Activated T-cell treated with anti-CD3 and anti-CD28 coated beads for 48 hours (primary cell): Measurements from ENCODE around the gene IFT20.

Source experiments
- DNase-seq: peaks from one replicate; pipeline ENCODE4 v3.0.0-alpha.2; 2020; ENCODE audit warnings: low read depth

The IFT20 gene, protein sequence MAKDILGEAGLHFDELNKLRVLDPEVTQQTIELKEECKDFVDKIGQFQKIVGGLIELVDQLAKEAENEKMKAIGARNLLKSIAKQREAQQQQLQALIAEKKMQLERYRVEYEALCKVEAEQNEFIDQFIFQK

DNA sequence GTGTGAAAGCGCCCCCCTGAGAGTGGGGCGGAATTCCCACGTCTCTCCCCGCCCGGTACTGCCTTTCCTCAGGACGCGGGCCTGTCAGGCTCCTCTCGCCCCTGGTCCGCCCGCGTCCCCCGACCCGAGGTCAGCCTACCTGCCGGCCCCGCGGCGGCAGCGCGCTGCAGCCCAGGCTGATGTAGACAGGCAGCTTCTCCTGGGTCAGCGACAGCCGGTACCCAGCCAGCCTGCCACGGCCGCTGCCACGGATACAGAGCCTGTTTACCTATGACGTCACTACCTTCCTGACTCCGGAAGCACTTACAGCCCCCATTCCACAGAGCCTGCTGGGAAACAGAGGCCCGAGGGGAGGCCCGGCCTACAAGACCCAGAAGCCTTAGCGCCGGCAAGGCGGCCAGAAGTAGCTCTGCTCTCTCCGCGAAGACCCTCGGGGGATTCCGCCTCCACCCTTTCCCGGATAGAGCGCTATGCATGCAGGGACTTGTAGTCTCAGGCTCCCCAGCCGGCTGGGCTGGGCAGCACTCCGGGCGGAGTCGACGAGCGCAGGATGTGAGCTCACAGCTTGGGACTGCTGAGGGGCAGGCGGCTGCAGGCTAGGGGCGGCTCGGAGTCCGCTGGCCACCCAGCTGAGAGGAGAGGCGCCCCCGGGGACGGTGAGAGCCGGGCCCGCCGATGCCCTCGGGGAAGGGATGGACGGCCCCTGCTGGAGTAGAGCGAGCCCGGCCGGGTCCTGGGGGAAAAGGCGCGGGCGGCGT, at the start of gene IFT20, which contains the start of gene TNFAIP1:
Gene IFT20, minus strand, starts transcription at position 272 of the 758 bp plus-strand sequence. CDS start 3,487 bp downstream, outside the sequence.
Gene TNFAIP1, plus strand, starts transcription at position 561 of the 758 bp plus-strand sequence. CDS start 3,761 bp downstream, outside the sequence.
- peak; percentile 94 for DNase-seq

DNA sequence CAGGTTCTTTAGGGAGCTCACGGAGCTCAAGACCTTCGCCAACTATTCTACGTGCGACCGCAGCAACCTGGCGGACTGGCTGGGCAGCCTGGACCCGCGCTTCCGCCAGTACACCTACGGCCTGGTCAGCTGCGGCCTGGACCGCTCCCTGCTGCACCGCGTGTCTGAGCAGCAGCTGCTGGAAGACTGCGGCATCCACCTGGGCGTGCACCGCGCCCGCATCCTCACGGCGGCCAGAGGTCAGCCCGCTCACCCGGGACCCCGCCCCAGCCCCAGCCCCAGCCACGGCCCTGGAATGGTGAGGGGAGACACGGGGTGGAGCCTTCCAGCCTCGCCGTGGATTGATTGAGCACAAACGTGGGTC, 49.7 kb upstream of the IFT20 start:
- no peak for DNase-seq

DNA sequence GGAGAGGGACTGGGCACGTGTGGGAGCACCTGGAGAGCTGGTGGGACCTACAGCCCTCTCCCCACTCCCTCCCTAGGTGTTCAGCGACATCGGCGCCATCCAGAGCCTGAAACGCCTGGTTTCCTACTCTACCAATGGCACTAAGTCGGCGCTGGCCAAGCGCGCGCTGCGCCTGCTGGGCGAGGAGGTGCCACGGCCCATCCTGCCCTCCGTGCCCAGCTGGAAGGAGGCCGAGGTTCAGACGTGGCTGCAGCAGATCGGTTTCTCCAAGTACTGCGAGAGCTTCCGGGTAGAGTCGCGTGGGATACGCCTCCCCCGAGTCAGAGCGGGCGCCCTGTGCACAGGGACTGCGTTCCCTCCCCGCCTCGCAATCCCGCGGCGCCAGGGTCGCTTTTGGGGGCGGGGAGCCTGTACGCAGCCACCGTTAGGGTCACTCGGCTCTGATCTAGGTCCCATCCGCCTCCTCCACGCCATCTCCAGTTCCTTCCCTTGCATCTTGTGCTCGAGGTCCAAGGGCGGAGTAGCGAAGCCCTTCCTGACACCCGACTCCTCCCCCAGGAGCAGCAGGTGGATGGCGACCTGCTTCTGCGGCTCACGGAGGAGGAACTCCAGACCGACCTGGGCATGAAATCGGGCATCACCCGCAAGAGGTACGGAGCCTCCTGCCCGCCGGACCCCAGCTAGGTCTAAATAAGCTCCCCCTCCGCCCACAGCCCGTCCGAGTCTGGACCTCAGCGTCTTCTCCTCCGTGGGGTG, 49.2 kb upstream of the IFT20 start:
- DNase-seq: peak; percentile 69

DNA sequence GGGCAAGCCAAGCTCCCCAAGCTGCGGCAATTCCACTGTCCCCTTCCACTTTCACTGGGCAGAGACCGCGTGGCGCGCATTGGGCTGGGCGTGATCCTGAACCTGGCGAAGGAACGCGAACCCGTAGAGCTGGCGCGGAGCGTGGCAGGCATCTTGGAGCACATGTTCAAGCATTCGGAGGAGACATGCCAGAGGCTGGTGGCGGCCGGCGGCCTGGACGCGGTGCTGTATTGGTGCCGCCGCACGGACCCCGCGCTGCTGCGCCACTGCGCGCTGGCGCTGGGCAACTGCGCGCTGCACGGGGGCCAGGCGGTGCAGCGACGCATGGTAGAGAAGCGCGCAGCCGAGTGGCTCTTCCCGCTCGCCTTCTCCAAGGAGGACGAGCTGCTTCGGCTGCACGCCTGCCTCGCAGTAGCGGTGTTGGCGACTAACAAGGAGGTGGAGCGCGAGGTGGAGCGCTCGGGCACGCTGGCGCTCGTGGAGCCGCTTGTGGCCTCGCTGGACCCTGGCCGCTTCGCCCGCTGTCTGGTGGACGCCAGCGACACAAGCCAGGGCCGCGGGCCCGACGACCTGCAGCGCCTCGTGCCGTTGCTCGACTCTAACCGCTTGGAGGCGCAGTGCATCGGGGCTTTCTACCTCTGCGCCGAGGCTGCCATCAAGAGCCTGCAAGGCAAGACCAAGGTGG, 46.0 kb upstream of the IFT20 start:
- DNase-seq: no peak

DNA sequence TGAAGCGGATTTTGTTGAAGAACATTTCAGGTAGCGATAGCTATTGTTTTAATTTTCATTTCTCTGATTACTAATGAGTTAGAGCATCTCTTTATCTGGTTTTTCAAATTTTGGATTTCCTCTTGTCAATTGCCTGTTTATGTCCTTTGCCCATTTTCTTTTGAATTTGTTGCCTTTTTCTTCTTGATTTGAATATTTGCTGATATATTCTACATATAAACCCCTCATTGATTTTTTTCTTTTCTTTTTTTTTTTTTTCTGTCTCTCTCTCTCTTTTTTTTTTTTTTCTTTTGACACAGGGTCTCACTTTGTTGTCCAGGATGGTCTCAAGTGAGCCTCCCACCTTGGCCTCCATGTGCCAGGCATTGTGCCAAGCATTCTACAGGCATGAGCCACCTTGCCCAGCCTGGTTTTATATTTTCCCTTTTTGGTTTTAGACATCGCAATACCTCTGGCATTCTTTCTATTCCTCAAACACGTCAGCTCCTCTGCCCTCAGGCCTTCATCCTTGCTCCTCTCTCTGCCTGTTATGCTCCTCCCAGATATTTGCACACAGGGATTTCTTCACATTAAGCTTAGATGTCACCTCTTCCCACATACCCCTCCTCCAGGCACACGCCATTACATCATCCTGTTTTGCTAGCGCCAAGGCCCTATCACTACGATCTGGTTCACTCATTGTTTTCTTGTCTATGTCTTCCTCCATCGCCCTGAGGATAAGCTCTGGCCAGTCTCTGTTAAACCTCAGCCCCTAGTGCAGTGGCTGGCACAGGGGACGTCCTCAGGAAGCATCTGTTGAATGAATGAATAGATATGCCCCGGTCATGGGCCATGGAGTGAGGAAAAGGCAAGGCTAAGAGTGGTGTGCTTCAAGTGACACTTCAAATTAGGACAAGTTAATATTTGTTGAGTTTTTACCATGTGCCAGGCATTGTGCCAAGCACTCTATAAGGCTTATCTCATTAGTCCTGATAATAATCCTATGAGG, 44.8 kb upstream of the IFT20 start:
- no peak for DNase-seq

DNA sequence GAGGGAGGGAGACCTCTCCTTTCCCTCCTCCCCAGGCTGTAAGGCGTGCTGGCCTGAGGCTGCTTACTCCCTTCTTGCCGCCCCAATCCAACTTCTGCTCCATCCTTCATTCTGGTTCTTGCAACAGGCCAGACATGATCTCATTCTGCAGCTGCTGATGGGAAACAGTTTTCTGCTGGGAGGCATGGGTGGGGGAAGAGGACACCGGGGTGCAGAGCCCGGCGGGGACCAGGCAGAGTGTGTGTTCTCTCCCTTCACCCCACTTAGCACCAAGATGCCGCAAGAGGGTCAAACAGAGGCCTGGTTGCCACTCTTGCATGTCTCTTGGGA, 37.6 kb upstream of the IFT20 start:
- DNase-seq: no peak

DNA sequence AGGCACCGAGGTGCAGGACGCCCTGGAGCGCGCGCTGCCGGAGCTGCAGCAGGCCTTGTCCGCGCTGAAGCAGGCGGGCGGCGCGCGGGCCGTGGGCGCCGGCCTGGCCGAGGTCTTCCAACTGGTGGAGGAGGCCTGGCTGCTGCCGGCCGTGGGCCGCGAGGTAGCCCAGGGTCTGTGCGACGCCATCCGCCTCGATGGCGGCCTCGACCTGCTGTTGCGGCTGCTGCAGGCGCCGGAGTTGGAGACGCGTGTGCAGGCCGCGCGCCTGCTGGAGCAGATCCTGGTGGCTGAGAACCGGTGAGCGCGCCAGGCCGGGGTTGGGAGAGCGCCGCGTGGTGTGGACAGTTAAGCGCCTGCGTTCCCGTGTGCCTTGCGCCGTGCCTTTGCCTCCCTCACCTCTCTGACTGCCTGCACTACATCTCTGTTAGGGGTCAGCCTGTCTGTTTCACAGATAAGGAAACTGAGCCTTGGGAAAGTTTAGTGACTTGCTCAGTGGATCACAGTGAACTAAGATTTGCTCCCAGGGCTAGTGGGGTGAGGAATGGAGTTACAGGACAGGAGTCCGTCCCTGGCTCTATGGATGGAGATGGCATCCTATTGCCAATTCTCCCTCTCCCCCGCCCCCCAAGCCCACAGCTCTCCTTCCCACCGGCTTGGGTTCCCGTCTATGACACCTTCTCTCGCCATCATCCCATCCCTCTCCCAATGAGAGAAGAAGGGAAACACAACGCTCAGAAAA, 37.1 kb upstream of the IFT20 start:
- DNase-seq: peak; percentile 37

DNA sequence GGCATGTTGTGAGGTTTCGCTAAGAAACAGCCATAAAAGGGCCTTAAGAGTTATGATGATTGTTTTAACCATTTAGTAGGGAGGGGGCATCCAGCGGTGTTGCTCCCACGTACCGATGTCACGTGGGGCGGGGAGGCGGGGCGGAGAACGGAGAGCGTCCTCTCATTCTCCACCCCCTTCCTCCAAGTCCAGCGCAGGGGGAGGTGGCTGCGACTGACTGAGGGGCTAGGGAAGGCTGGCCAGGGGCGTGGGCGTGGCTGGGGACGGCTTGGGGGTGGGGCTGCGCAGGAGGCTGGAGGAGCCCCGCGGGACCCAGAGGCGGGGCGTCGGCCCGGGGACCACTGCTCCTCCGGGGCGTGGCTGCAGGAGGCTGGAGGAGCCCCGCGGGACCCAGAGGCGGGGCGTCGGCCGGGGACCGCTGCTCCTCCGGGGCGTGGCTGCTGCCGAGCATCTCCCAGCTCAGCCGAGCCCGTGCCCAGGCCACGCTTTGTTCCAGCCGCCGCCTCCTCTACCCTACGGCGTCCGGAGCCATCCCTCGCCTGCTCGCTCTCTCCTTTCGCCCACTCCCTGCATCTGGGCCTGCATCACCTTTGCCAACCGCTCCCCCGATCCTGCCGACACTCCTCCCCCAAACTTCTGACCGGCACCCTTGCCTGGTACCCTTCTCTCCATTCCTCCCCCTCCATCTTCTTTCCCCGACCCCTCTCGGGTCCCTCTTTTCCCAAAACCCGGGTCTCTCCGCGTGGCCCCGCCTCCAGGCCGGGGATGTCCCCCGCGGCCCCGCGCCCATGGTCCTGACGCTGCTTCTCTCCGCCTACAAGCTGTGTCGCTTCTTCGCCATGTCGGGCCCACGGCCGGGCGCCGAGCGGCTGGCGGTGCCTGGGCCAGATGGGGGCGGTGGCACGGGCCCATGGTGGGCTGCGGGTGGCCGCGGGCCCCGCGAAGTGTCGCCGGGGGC, 36.3 kb upstream of the IFT20 start, which contains the start of gene SARM1:
Gene SARM1, plus strand, starts transcription at position 450 of the 958 bp plus-strand sequence. Its CDS starts 339 bp downstream, at position 789.
- peak; percentile 86 for DNase-seq

DNA sequence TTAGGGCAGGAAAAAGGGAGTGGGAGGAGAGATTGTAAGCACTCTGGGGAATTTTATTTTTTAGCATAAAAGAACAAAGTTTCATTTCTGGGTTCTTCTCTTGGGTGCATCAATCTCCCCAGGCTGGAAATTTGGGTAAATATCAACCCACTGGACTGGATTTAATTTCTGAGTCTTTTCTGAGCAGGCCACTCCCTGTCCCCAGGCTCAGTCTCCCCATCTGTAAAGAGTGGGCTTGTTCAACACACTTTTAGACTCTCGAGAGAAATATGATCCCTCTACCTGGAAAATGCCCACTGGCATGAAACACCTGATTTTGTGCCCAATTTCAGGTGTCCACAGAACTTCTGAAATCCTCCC, 35.5 kb upstream of the IFT20 start:
- DNase-seq: no peak

DNA sequence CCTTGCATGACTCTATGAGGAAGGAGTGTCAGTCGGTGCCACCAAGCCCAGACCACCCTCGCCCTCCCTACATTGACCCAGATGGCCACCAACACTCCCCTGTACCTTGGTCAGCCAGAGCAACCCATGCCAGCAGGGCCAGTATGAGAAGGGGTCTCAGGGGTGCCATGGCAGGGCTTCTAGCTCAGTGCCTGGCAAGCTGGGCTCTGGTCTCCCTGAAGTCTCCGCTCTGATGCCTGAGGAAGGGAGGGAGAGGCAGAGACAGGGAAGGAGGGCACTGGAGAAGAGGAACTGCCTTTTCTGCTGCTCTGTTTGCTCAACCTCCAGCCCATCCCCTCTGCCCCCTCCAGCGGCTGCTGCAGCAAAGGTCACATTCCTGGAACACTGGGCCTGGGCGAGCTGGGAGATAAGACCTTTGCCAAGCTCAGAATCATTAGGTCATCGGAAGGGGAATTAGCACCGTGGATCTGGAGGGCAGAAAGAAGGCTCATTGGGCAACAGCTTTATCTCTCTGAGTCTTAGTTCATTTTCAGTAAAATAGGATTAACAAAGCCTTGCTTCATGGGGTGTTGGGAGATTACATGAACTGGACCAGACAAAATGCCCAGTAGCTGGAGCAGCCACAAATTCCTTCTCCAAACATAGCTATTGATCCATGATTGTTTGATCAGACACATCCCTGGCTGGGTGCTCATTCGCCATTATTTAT, 34.9 kb upstream of the IFT20 start, which contains the start of gene VTN:
Gene VTN, minus strand, starts transcription at position 273 of the 709 bp plus-strand sequence. Its CDS starts 104 bp downstream, at position 169.
- no peak for DNase-seq

DNA sequence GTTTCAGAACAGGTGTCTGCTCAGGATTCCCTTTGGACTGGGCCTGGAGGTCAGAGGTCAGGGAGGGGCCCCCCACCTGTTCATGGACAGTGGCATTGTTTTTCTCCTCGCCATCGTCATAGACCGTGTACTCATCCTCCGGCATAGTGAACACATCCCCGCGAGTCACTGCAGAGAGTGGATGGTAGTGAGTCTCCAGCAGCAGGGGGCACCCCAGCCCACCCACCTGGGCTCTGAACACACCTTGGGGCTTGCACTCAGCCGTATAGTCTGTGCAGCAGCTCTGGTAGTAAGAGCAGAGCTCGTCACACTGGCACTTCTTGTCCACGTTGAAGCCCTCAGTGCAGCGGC, 34.4 kb upstream of the IFT20 start:
- DNase-seq: no peak

DNA sequence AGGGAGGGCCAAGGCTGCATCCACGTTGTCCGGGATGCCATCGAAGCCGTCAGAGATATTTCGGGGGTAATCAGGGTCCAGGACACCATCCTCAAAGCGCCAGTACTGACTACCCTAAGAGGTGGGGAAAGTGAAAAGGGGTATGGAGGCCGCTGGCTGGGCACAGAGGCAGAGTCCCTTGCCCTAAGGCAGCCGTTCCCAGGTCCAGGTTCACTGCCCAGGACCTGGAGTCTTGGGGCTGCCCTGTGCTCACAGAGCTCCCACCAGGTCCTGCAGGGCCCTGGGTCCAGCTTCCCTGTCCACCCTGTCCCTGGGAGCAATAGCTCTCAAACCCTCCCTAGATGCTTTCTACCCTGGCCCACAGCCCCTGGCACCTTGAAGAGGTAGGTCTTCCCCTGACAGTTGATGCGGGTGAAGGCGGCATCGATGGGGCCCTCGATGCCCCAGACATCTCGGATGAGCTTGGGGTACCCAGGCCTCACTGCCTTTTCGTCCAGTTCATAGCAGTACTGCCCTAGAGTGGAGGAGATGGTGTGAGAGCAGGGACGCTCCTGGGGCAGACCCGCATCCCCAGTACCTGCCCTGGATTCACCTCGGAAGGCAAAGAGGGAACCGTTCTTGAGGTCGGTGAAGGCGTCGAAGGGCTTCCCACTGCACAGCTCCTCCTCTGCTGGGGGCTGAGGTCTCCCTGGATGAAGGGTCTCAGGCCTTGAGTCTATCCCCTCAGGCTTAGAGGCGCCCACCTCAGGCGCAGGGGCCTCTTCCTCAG, 33.8 kb upstream of the IFT20 start:
- DNase-seq: no peak

DNA sequence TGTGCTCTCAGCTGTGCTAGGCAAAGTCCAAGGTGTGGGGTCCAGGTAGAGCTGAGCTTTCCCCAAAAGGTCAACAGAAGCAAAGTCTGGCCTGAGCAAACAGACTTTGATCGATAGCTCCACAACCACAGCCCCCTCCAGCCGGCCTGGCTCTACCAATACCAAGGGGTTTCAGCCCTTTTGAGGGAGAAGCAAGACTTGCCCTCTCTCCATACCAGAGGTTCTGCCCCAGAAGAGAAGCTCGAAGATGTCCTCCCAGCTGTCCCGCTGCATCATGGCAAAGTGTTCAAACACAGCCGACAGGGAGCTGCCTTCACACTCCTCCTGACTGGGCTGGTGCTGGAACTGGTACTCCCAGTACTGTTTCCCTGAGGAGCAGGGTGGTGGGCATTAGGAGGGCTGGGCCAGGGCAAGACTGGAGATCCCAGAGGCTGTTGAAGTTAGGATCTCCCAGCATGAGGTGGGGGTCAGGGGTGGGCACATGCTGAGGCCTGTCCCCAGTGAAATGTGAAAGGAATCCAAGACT, 33.1 kb upstream of the IFT20 start:
- DNase-seq: no peak

DNA sequence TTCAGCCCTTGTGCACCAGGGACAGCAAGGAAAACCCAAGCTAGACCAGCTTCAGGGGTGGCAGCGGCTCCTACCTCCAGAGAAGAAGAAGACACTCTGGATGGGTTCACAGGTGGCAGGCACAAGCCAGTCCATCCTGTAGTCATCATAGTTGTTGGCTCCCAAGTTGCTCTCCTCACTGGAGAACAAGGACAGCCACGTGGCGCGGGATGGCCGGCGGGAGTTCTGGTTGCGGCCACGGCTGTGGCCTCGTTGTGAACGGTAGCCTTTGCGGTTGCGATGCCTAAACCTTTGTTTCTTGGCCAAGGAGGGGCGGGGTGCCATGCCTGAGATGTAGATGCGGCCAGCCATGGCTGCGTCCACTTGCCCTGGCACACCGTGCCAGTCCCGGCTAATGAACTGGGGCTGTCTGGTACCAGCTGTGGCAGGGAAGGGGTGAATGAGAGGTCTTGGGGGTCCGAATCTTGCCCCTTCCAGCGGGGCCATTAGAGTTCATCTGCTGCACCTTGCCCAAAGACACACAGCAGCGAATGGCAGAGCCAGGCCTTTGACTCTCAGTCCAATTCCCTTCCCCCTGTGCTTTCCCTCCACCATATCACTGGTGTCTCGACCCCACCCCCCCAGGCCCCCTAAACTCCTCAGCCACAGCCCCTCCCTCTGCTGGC, 32.5 kb upstream of the IFT20 start:
- DNase-seq: no peak

DNA sequence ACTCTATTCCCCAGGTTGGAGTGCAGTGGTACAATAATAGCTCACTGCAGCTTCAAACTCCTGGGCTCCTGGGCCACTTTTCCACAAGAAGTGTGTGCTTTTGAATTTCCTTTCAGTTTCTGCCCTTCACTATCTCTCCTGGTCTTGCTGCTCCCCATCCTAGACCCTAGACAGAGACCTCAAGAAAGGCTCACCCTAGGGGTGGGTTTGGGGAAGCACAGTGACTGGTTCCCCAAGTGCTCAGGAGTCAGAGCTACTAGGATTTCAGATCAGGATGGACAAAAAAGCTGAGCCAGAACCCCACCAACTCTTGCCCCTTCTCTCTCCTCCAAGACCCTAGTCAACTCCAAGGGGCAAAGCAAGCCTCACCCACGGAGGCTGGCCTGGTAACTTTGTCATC, 31.3 kb upstream of the IFT20 start:
- no peak for DNase-seq

DNA sequence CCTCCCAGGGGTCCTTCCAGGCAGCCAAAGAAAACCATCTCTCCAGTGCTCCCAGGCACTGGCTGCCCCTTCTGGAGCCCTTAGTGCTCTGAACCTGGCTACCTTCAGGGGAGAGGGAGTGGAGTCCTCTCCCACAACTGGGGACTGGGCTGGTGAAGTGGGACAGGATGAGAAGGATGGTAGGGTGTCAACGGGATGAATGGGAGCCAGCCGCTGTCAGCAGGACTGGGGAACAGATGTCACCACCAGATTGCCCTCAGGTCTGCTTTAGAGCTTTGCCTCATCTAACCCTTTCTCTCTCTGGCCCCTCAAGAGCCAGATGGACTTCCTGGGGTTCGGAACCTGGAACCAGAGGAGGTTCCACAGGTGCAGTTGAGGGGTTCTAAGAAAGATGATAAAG, 30.2 kb upstream of the IFT20 start:
- DNase-seq: no peak
